HG02852 (cell line): ENCODE measurements around the gene QRFPR.
"Not testable (repeated sequence)": the region's sequence is repeated elsewhere in the genome, so short reads cannot be mapped to it uniquely, and the experiment has no call there.

Source experiments
- ATAC-seq: cut with Tn5 transposase; IDR thresholded peaks from one replicate; pipeline ENCODE4 v1.9.1; 2021; ENCODE audit warnings: mild to moderate bottlenecking, moderate library complexity; ENCODE audit not compliant: unreplicated experiment

The QRFPR gene

DNA sequence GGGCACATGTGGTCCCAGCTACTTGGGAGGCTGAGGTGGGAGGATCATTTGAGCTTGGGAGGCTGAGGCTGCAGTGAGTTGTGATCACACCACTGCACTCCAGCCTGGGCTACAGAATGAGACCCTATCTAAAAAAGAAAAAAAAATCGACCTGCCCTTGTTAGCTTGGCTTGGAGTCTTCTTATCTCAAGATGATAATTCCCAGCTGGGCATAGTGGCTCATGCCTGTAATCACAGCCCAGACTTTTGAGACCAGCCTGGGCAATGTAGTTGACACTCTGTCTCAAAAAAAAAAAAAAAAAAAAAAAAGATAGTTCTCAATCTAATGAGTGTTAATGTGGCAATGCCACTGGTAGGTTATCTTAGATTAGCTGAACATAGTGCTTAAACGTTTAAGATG is 41.0 kb downstream of the QRFPR start:
- no peak for ATAC-seq

DNA sequence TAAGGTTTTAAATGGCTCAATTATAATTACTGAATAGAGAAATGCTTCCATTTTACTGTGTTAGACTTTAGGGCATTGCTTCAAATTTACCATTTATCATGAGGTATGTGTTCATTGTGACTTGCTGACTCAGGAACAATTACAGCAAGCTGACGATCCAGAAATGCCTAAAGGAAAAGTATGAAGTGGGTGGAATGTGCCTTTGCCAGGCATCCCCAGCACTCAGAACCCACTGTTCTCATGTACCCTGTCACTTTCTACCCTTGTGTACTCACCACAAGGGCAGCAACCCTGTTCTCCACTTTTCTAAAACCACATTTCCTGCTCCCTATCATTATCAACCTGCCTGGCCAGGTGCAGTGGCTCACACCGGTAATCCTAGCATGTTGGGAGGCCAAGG is 41.5 kb downstream of the QRFPR start:
- ATAC-seq, result no peak

DNA sequence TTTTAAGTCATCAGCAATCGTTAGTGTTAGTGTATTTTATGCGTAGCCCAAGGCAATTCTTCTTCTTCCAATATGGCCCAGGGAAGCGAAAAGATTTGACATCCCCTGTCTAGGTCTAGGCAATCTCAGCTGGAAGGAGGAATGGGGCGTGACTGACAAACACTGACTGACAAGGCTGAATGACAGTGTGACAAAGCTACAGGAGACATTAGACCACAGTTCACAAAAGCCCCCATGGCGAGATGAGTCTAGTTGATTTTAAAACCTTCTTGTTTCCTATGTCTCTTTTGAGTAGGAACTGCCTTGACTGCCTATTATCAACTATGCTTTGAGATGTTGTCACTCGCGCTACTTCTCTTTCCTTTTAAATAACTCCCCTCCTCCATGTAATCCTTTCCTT is 42.3 kb downstream of the QRFPR start:
- no peak for ATAC-seq

DNA sequence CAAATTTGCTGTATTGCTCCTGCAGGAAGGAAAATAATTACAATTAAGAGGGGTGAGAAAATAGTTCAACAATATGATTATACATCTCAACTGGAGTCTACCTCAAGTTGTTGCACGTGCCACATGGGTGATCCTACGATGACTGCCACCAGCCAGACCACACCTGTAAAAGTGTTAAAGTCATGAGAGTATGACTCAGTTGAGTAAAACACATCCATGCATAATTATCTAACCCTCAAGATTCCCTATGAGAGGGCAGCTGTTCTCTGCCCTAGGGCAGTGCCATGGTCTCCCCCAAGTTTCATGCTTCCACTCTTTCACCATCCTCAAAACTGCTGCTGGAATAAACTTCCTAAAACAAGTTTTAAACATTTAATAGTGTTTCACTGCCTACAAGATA is 44.1 kb downstream of the QRFPR start:
- ATAC-seq, result no peak

DNA sequence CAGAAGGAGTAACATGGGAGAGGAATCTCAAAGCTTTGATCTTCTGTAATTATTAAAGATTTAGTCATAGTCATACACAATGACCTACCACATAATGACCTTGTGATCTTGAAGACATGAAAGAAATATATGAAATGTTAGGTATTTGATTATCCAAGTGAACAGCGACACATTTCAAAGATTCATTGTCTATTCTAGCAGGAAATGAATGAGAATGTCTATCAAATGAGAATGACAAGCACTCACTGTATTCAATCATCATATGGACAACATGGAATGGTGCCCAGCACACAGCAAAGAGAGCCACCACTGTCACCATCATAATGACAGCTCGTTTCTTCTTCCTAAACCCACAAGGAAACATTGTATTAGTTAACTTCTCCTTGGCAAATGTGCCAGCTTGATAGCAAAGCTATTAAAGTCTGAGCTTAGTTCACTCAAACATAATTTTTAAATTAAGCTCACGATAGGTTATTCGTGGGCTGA is 50.6 kb downstream of the QRFPR start:
- ATAC-seq, result no peak

DNA sequence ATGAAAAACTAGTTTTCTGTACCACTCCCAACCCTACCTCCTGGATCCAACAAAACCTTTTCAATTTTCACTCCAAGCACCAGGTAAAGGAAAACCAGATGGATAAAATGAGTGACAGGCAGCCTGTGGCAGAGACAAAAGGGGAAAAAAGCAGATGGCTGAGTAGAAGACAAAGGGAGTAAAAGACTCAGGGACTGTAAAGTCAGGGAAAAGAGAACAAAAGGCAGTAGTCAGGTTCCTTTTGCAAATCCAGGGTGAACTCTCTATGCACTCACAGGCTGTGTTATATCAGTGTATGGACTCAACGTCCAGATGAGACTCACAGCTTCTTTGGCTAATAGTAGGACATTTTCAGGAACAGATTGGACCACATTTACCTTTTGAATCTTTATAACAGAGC is 54.2 kb downstream of the QRFPR start:
- ATAC-seq, result no peak

DNA sequence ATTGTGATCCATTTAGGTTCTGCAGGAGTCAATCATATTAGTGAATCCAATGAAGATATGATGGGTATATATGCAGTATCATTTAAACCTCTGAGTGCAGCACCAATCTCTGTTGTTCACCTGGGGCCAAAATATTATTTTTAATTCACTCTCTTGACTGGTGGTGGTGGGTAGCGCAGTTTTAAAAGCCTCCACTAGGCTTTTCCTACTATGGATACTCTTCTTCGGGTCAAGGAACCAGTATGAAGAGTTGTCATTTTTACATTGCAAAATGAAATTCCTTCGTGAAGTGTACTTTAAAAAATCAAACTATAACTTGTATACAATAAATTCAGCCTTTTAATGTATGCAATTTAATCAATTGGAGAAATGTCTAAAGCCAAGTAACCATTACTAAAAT is 56.5 kb downstream of the QRFPR start:
- no peak for ATAC-seq

DNA sequence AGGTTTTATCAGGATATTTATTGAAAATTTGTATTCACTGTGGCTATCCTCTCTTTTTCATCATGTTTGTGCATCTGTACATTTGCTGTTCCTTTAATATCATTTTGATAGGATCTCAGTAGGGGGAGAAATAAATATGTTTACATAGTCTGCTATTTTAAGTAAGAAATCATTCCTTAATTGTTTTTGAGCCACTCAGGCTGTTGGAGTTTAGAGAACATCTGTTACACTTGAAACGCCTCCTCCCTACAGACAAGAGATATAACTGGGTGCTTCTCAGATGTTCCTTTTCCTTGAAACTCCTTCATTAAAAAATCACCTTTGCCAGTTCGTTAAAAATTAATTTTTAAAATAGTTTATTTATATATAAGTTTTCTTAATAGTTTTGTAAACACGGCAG is 59.4 kb downstream of the QRFPR start:
- ATAC-seq, result no peak

DNA sequence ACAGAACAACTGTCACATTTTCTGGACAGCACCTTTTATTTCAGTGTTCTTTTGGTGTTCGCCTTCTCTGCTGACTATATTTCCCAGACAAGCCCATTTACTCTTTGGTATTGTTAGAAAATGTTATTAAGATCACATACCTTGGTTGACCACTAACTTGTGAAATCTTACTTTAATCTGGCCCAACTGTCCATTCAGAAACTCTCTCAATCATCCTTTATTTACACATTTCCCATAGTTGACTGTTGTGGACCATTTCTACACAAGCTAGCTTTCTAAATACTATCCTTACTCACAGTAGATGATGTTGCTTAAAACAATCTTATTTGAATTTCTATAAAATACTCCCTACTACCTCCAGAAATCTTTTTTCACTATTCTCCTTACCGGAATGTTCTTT is 64.7 kb downstream of the QRFPR start:
- no peak for ATAC-seq

DNA sequence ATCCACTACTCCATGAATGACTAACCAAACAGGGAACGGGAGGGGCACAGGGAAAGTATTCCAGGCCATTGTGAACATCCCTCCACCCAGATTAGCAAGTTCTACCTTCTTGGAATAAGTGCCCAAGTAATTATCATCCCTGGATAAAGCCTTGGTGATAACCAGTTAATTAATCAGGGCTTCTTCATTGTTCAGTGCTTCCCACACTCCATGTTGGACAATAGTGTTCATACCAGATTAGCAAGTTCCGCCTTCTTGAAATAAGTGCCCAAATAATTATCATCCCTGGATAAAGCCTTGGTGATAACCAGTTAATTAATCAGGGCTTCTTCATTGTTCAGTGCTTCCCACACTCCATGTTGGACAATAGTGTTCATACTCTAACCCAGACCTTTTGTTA is 67.4 kb downstream of the QRFPR start:
- ATAC-seq, result not testable (repeated sequence)

DNA sequence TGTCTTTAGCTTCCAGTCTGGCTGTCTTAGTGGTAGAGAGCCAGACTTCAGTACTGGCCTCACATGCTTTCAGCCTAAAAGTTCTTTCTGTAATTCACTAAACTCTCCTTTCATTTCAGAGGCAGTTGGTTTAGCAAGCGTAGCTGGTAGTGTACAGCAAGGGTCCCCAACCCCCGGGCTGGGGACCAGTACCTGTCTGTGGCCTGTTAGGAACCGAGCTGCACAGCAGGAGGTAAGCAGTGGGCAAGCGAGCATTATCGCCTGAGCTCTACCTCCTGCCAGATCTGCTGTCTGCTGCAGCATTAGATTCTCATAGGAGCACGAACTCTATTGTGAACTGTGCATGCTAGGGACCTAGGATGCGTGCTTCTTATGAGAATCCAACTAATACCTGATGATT is 72.0 kb downstream of the QRFPR start:
- no peak for ATAC-seq

DNA sequence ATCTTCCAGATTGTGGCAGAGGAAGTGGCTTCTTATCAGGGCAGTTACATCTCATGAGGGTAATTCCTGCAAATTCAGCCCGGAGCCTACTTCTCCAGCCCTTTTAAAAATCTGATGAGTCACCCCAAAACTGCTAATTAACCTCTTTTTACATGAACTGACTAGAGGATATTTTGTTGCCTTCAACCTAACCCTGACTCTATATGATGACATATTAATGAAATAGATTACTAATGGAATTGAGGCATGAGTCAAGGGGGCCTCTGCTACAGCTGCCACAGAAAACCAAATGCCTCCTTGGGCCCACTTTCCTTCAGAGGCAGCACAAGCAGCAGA is 72.5 kb downstream of the QRFPR start:
- ATAC-seq, result no peak

DNA sequence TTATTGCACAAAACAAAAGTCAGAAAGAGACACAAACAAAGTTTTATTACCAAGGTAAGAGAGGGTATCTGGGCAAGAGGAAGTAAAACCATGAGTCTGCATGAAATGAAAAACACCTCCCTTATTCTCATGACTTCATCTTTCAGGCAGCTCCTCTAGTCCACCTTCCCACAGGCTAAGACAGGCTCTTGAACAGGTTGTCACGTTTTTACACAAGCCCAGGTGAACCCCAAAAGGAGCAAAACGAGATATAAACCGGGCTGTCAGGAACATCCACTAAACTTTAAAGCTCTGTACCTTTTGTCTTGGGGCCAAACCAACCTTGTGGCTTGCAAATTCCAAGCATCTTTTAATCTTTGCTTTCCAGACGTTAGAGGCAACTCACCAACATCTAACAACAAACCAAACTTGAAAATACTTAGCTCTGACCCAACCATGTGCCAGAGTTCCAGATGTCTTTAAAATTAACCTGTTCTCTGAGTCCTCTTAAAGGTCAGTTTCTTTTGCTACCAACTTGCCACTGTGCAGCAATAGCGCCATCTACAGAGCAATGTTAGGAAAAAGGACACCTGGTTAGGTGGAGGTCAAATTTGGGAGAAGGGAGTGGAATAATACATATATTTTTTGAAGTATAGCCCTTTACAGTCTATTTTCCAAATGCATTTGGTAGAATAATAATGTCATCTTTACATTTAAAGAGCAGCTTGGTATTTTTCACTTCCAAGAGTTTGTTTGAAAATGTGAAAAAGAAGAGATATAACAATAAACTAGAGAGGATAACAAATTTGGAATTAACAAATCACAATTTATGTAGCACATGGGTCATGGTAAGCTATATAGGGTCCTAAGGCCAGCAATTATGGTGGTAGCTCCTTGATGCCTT is 73.1 kb downstream of the QRFPR start:
- peak; percentile 93 for ATAC-seq

DNA sequence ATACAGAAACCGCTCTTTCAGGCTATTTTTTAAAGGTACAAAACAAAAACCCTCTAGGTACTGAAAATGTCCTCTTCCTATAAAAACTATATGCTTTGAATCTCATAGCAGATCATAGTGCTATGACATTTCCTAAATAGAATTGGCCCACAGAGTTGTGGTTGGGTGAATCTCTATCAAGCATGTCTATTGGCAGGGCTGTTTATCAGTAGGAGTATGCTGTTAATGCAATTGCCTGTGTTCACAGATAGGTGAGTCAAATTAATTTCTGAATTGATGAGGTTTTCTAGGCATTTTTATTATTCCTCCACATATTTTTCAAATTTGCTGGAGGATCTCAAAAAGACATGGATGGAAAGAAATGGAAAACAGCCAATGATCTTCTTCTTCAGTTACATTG is 73.9 kb downstream of the QRFPR start:
- ATAC-seq, result no peak

DNA sequence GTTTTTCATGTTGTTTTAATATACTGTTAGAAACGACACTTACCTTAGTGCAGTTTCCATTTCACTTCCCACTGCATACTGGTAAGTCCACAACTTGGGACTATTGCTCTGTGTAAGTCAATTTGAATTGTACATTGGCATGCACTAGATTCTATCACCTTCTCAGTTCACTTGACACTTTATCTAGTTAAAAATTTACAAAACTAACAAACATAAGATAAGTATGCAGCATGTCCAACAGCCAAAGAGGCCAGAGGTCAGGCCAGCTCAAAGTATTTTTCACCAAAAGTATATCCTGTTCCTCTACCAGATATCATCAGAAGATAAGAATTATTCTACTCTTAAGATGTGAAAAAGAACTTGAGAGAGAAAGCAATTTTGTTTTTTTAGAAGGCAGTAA is 75.9 kb downstream of the QRFPR start:
- no peak for ATAC-seq

DNA sequence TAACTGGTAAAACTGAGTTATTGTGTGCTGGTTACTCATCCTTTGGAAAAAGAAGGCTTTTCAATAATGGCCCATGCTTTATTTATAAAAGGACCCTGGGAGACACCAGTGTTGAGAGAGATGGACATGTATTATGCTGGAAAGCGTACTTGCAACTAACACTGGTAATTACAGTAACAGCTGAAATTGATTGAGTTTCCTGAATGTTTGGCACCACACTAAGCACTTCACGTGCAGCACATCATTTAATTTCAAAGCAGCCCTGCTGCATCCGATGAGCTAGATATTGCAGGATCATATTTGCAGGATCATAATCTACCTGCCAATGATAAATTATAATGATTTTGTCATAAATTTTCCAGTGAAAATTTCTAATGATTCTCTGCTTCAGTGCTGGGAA is 81.5 kb downstream of the QRFPR start:
- ATAC-seq, result no peak

DNA sequence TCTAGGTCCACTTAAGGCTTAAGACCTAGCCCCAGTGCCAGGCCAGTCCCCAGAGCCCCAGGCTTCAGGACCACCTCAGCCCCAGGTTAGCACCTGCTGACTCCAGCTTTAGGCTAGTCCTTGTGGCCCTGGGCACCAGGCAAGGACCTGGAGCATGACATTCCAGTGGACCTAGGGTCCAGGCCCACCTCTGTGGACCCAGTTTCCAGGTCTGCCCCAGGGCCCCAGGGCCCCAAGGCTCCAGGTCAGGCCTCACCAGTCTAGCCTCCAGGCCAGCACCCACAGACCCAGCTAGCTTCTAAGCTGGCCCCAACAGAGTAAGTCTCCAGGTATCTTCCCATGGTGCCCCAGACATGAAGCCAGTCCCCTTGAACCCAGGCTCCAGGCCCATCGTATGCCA is 97.5 kb downstream of the QRFPR start:
- no peak for ATAC-seq

DNA sequence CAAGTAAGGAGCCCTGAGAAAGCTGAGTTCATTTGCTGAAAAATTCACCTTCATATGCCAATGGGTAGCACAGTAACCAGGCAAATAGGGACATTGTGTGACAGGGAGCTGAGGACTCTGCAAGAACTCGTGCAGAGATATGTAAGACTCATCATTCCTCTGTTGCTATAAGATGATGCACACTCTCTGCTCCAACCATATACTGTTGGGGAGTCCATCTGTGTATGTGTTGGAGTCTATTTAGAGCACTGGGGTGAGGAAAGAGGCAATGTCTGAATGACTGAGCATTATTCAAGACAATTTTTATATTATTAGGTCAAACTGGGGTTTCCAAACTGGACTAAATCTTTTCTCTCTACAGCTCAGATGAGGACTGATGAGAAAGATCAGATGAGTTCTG is 100.4 kb downstream of the QRFPR start:
- ATAC-seq, result no peak

DNA sequence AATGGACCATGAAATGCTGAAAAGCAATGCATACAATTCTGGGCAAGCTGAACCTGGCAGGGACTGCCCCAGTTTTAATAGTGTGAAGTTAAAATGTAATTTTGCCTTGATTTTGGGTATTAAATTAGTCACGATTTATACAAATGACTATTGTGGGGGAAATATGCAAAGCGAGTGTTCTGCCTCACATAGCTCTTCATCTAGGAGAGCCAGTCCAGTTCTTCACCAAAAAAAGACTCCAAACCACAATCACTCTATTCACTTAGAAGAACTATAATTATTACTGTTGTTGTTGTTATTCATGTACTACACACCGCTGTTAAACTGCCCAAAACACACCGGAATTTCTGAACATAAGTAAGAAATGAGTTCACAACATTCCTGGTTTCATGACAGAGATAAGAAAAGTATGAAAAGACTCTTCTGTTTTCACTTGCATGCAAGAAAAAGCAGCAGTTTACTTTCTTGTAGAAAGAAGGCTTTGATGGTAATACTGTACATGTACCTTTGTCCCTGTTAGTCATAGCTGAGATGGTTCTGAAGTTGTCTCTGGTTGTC is 101.9 kb downstream of the QRFPR start:
- ATAC-seq, result peak; percentile 85
